Measurements from ENCODE around the gene NACC2.

NACC2 gene

DNA sequence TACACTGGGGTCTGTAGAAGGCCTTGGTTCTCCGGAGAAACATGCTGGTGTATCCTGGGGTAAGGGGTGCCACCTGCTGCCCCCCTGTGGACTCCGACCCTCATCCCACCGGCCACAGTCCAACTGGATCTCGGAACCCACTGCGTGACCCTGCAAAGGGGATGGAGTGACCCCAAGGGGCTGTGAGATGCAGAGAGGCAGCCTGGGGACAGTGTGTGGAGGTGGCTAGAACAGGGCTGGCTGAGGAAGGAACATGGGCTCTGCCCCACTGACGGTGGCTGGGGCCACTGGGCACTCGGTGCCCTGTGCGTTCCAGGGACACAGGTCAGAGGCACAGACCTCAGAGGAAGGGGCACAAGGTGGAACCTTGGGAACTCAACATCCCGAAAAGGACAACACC lies 2.3 kb downstream of the NACC2 start:
- TF ChIP-seq, protein P1, sequence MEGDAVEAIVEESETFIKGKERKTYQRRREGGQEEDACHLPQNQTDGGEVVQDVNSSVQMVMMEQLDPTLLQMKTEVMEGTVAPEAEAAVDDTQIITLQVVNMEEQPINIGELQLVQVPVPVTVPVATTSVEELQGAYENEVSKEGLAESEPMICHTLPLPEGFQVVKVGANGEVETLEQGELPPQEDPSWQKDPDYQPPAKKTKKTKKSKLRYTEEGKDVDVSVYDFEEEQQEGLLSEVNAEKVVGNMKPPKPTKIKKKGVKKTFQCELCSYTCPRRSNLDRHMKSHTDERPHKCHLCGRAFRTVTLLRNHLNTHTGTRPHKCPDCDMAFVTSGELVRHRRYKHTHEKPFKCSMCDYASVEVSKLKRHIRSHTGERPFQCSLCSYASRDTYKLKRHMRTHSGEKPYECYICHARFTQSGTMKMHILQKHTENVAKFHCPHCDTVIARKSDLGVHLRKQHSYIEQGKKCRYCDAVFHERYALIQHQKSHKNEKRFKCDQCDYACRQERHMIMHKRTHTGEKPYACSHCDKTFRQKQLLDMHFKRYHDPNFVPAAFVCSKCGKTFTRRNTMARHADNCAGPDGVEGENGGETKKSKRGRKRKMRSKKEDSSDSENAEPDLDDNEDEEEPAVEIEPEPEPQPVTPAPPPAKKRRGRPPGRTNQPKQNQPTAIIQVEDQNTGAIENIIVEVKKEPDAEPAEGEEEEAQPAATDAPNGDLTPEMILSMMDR (IDR thresholded peaks at IDR 0.05; ENCODE audit: low read depth, low read length, missing control alignments), result no peak
- no peak for DNase-seq (ENCODE audit: extremely low read depth, low read depth)
- 0 out of 2 replicates have a peak overlapping the region, but pooled peaks have one; percentile 73 for H3K4me3 ChIP-seq (replicated peaks; ENCODE audit: low read depth, low read length)

DNA sequence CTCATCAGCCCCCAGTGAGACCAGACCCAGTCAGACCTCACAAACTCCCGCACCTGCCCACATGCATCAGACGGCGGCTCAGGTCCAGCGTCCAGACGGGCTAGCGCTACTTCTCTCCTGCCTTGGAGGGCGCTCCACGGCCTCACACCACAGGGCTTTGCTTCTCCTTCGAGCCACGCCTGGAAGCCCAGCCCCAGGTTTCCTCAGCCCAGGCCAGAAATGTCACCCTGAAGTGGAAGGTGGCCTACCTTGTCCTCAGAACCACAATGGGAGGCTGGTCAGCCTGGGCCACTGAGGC lies 2.8 kb downstream of the NACC2 start:
- no peak overlapping the region for H3K4me3 ChIP-seq (replicated peaks; ENCODE audit: low read depth, low read length)
- TF ChIP-seq, protein P1 (IDR thresholded peaks at IDR 0.05; ENCODE audit: low read depth, low read length, missing control alignments), result no peak
- DNase-seq (ENCODE audit: extremely low read depth, low read depth), result no peak

DNA sequence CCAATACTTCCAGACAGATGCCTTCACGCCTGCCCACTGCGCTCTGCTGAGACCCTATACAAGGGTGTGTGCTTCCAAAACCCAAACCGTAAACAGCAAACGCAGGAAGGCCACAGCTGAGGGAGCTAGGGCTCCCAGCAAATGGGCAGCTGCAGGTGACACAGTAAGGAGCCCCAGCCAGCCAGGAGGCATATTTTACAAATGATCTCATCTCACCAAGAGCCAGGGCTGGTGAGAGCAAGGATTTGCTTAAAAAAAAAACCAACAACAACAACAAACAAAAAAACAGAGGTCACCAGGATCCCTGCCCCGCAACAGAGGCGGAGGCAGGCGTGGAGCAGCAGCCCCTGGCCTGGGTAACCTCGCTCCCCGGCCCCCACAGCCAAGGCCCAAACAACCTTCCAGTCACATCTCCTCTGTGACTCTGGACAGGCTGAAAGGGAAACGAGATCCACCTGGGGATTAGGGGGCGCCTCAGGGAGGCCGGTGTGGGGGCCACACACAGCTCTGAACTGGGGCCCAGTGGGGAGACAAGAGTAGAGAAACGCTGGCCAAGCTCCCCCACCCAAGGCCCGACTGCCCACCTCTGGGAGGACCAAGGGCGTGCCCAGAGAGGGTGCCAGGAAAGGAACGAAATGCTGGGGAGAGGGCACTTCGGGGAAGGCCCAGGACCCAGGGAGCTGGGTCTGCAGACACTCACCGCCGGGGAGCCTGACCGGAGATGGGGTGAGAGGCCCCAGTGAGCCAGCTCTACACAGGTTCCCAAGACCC lies 3.3 kb downstream of the NACC2 start:
- DNase-seq (ENCODE audit: extremely low read depth, low read depth), result no peak
- no peak overlapping the region for H3K4me3 ChIP-seq (replicated peaks; ENCODE audit: low read depth, low read length)
- TF ChIP-seq, protein P1 (IDR thresholded peaks at IDR 0.05; ENCODE audit: low read depth, low read length, missing control alignments), result no peak

DNA sequence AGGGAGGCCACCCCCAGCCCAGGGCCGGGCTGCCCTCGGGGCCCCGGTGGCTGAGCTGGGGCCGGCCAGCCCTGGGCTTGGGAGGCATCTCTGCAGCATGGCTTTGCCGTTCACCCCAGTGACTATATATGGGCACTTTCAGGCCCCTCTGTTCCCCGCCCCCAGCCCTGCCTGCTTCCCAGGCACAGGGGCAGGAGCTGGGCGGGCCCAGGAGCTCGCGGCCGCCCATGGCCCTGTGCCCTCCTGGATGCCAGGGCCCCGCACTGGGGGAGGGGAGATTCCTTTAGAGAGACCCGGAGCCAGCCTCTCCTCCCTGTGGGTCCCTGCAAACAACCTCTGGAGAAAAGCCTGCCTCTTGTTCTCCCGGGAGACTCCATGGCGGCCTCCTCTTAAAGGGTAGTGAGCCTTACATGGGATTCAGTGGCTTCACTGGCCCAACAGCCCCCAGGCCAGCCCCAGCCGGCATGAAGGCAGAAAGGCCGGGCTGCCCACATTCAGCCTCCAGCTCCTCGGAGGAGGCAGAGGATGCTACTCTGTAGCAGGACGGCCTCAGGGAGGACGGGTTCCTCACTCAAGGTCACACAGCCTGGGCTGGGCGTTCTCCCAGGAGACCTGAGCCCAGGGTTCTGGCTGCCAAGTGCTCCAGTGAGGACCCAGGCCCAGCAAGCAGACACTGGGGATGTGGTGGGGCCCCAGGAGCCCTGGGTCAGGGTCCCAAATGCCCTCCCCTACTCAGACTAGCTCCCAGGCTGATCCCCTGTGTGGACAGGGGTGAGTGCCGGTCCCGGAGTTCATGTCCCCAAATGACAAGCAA lies 4.1 kb downstream of the NACC2 start:
- DNase-seq (ENCODE audit: extremely low read depth, low read depth), result no peak
- no peak overlapping the region for H3K4me3 ChIP-seq (replicated peaks; ENCODE audit: low read depth, low read length)
- TF ChIP-seq, protein P1 (IDR thresholded peaks at IDR 0.05; ENCODE audit: low read depth, low read length, missing control alignments), result no peak

DNA sequence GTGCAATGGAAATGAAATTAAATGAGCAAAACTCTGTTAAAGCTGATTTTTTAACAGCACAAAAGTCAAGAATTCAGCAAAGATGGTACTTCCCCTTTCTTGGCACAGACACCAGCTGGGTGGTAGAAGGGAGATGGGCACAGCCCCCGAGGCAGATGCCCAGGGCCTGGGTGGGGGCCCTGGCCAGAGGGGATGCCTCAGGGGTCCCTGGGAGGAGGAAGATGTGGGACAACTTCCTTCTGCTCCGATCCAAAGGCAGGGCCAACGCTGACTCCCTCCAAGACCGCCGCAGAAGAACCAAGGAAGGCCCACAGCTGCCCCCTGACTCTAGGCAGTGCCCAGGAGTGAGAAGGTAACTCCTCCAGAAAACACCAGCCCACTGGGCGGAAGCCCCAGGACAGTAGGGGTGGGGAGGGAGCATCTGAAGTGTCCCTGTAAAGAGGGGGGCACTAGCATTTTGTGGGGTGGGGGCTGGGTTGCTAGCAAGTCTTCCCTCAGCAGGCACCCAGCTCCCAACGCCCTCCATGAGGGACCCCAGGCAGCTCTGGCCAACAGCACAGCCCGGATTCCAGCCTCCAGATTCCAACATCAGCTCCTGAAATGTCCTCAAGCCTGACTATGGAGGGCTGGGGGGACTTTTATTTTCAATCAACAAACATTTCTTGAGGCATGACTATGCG lies 4.9 kb downstream of the NACC2 start:
- no peak overlapping the region for H3K4me3 ChIP-seq (replicated peaks; ENCODE audit: low read depth, low read length)
- TF ChIP-seq, protein P1 (IDR thresholded peaks at IDR 0.05; ENCODE audit: low read depth, low read length, missing control alignments), result no peak
- no peak for DNase-seq (ENCODE audit: extremely low read depth, low read depth)

DNA sequence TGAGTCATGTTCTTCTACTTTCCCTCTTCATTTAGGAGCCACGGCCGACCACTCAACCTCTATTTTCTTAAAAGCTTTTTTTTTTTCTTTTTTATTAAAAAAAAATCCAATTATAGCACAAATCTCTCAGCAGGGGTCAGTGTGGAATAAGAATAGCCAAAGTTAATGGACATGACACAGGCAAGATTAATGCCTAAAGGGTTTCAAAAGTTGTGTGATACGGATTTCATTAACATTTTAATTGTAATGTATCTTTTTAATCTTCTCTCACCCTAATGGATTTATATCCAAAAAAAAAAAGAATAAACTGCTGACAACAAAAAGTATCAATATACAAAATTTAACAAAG lies 5.4 kb downstream of the NACC2 start:
- H3K4me3 ChIP-seq (replicated peaks; ENCODE audit: low read depth, low read length), result no peak overlapping the region
- TF ChIP-seq, protein P1 (IDR thresholded peaks at IDR 0.05; ENCODE audit: low read depth, low read length, missing control alignments), result peak; percentile 22
- DNase-seq (ENCODE audit: extremely low read depth, low read depth), result no peak
